Fibroblast of lung (primary cell): ENCODE data around the gene GINS3. TPM values are rescaled to one million over a fixed set of nuclear protein-coding genes. Genes with fewer than 3 reads are reported as not detected.
"Not testable (repeated sequence)": the region's sequence is repeated elsewhere in the genome, so short reads cannot be mapped to it uniquely, and the experiment has no call there.

Source experiments
- DNase-seq, 2 donors: peaks; one replicate each; pipeline versions ENCODE4 v3.0.0 to v3.0.0-alpha.2; 2010; ENCODE audit warnings: low read depth in 2 of 2
- H2AFZ ChIP-seq: 2 replicates; pipeline ENCODE4 v1.5.1; 2012; ENCODE audit warnings: low read length, control low read depth, inconsistent platforms
- H3K27ac ChIP-seq: 2 replicates; pipeline ENCODE4 v1.5.1; 2011; ENCODE audit warnings: low read length, control low read depth; ENCODE audit not compliant: insufficient read depth
- H3K27me3 ChIP-seq: 2 replicates; pipeline ENCODE4 v1.5.1; 2011; ENCODE audit warnings: mild to moderate bottlenecking, low read length; ENCODE audit not compliant: control insufficient read depth, insufficient read depth
- H3K36me3 ChIP-seq: 2 replicates; pipeline ENCODE4 v1.5.1; 2011; ENCODE audit warnings: low read length; ENCODE audit not compliant: control insufficient read depth, insufficient read depth
- H3K4me1 ChIP-seq: 2 replicates; pipeline ENCODE4 v1.5.1; 2011; ENCODE audit warnings: low read length; ENCODE audit not compliant: control insufficient read depth, insufficient read depth; ENCODE audit errors: extremely low read depth
- H3K4me2 ChIP-seq: 2 replicates; pipeline ENCODE4 v1.5.1; 2011; ENCODE audit warnings: low read length, control low read depth; ENCODE audit not compliant: insufficient read depth; ENCODE audit errors: extremely low read depth
- H3K4me3 ChIP-seq, 4 experiments: fragments of 200-600 bp in 1 of 4; sonication (generic) in 1 of 4; replicated peaks in 1 of 4; 2 replicates each; pipeline ENCODE4 v1.5.1; 2011 to 2016; ENCODE audit warnings: low read length in 4 of 4, low read depth in 3 of 4, mild to moderate bottlenecking in 3 of 4, control low read depth in 2 of 4, inconsistent platforms in 1 of 4, mixed read lengths in 1 of 4; ENCODE audit not compliant: insufficient read depth in 1 of 4; ENCODE audit errors: control extremely low read depth in 1 of 4
- H3K79me2 ChIP-seq: 2 replicates; pipeline ENCODE4 v1.5.1; 2012; ENCODE audit warnings: mild to moderate bottlenecking, low read length, inconsistent platforms; ENCODE audit not compliant: control insufficient read depth, insufficient read depth
- H3K9ac ChIP-seq: 2 replicates; pipeline ENCODE4 v1.5.1; 2011; ENCODE audit warnings: mild to moderate bottlenecking, low read length, control low read depth; ENCODE audit not compliant: insufficient read depth
- H3K9me3 ChIP-seq: 2 replicates; pipeline ENCODE4 v1.5.1; 2012; ENCODE audit warnings: low read depth, low read length; ENCODE audit not compliant: control insufficient read depth, insufficient read depth
- H4K20me1 ChIP-seq: 2 replicates; pipeline ENCODE4 v1.5.1; 2011; ENCODE audit warnings: low read length; ENCODE audit not compliant: control insufficient read depth, insufficient read depth; ENCODE audit errors: extremely low read depth
- EZH2 ChIP-seq: IDR thresholded peaks from 2 replicates; pipeline ENCODE4 v1.5.1; 2012; ENCODE audit warnings: low read length, control low read depth, mild to moderate bottlenecking; ENCODE audit errors: missing control alignments
- polyA plus RNA-seq, 2 donors: library from polyadenylated mRNA; depleted of rRNA in 1 of 2; stranded (reverse) in 1 of 2; unstranded in 1 of 2; fragments of >200 nt; gene quantifications; 2 replicates each; pipeline ENCODE4 v1.2.1, GENCODE V29; 2011 to 2012; ENCODE audit warnings: missing spikeins in 1 of 2
- total RNA-seq: library from RNA; depleted of rRNA; stranded (reverse); fragments of >200 nt; gene quantifications from 2 replicates; pipeline ENCODE4 v1.2.1, GENCODE V29; 2014
- TF ChIP-seq, protein P1 (sequence below), 2 donors: IDR thresholded peaks in 1 of 2; conservative IDR thresholded peaks in 1 of 2; 1 replicate in 1 of 2; 2 replicates in 1 of 2; pipeline ENCODE4 v1.5.1; 2011 to 2012; ENCODE audit warnings: low read length in 2 of 2, control low read depth in 1 of 2, inconsistent platforms in 1 of 2, low read depth in 1 of 2, mild to moderate bottlenecking in 1 of 2

Gene GINS3
- total and polyA plus RNA-seq, 2 donors (not counting 1 experiment from before 2014, with no cell fraction given) = 1.8 to 5.9 TPM

DNA sequence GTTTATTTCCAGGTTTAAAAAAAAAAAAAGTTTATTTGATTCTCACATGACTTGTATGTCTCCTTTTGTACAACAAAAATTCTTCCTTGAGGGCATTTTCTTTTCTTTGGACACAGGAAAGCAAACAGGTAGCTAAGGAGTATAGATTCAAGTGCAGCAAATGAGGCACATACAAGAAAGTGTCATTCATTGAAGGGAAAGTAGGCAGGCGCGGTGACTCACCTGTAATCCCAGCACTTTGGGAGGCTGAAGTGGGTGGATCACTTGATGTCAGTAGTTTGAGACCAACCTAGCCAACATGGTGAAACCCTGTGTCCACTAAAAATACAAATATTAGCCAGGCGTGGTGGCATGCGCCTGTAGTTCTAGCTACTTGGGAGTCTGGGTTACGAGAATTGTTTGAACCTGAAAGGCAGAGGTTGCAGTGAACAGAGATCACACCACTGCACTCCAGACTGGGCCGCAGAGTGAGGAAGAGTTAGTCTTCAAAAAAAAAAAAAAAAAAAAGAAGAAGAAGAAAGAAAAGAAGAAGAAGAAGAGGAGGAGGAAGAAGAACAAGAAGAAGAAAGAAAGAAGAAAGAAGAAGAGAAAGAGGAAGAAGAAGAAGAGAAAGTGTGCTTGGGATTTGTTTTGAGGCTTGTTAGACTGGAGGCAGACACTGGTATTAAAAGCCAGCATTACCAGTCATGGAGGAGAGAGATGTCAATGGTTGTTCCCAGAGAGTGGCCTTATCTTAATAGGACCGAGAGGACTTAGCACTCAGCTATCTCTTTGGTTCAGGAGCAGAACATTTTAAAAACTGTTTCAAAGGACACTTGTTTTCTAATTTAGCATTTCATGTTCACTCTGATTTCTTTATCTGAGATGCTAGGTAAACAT is 19.7 kb downstream of the GINS3 start:
- H3K4me1 ChIP-seq = no peaks in the 10 kb centered on the region
- H3K4me3 ChIP-seq = no peak overlapping the region
- no peaks in the 10 kb centered on the region for H3K36me3 ChIP-seq
- H3K27me3 ChIP-seq = no peaks in the 10 kb centered on the region
- no peaks in the 10 kb centered on the region for H3K9me3 ChIP-seq
- H3K4me2 ChIP-seq = no peak overlapping the region
- H3K79me2 ChIP-seq = no peaks in the 10 kb centered on the region
- no peak overlapping the region for H2AFZ ChIP-seq
- DNase-seq = no peak
- no peak overlapping the region for H3K27ac ChIP-seq
- H3K9ac ChIP-seq = no peak overlapping the region
- TF ChIP-seq, protein P1, sequence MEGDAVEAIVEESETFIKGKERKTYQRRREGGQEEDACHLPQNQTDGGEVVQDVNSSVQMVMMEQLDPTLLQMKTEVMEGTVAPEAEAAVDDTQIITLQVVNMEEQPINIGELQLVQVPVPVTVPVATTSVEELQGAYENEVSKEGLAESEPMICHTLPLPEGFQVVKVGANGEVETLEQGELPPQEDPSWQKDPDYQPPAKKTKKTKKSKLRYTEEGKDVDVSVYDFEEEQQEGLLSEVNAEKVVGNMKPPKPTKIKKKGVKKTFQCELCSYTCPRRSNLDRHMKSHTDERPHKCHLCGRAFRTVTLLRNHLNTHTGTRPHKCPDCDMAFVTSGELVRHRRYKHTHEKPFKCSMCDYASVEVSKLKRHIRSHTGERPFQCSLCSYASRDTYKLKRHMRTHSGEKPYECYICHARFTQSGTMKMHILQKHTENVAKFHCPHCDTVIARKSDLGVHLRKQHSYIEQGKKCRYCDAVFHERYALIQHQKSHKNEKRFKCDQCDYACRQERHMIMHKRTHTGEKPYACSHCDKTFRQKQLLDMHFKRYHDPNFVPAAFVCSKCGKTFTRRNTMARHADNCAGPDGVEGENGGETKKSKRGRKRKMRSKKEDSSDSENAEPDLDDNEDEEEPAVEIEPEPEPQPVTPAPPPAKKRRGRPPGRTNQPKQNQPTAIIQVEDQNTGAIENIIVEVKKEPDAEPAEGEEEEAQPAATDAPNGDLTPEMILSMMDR (conservative IDR thresholded peaks at IDR 0.05 in 1 of 2, IDR thresholded peaks at IDR 0.05 in 1 of 2; ENCODE audit: low read depth in 1 of 2, low read length in 2 of 2) = no peak
- TF ChIP-seq EZH2 = no peak
- no peaks in the 10 kb centered on the region for H4K20me1 ChIP-seq

DNA sequence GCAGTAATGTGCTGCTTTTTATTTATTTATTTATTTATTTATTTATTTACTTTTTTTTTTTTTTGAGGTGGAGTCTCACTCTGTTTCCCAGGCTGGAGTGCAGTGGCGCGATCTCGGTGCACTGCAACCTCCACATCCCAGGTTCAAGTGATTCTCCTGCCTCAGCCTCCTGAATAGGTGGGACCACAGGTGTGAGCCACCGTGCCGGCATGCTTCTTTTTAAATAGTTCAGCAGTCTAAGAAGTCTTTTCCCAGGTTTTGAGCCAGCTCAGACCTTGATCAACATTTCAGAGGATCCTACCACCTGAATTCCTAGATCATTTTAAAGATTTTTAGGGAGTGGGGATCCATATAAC is 20.3 kb downstream of the GINS3 start:
- H4K20me1 ChIP-seq, H3K4me2 ChIP-seq, H3K36me3 ChIP-seq, H3K4me1 ChIP-seq, H3K79me2 ChIP-seq, H3K4me3 ChIP-seq, H3K27me3 ChIP-seq, H3K9me3 ChIP-seq, DNase-seq, H2AFZ ChIP-seq, H3K9ac ChIP-seq, H3K27ac ChIP-seq: not testable (repeated sequence)

DNA sequence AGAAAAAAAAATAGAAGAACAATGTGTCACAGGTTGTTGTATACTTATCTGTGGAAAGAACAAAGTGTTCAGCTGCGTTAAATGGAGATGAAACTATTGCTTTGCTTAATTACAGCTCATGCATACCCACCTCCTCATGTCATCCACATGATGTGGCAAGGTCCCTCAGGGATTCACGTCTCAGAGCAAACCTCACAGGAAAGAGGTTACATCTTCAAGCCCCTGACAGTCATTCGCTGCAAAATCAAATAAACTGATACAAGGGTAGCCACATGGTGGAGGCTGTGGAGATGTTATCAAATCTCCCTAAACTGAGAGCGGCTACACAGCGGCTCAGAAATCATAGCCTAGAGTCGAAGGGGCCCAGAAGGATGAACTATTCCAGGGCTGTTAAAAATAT is 21.1 kb downstream of the GINS3 start:
- TF ChIP-seq, protein P1 (conservative IDR thresholded peaks at IDR 0.05 in 1 of 2, IDR thresholded peaks at IDR 0.05 in 1 of 2; ENCODE audit: low read depth in 1 of 2, low read length in 2 of 2) = no peak
- no peak for TF ChIP-seq EZH2
- DNase-seq = no peak
- Histone ChIP-seq H3K4me1 (no peaks in the 10 kb centered on the region), H3K9ac (no peak overlapping the region), H3K9me3 (no peaks in the 10 kb centered on the region), H3K4me3 (no peak overlapping the region), H3K36me3 (no peaks in the 10 kb centered on the region), H3K27me3 (no peaks in the 10 kb centered on the region), H3K79me2 (no peaks in the 10 kb centered on the region), H2AFZ (no peak overlapping the region), H3K27ac (no peak overlapping the region), H3K4me2 (no peak overlapping the region), H4K20me1 (no peaks in the 10 kb centered on the region)
